GM18867 (cell line): ENCODE data around the gene LCLAT1.

Source experiments
- ATAC-seq: cut with Tn5 transposase; IDR thresholded peaks from one replicate; pipeline ENCODE4 v1.9.1; 2021; ENCODE audit warnings: mild to moderate bottlenecking, moderate library complexity; ENCODE audit not compliant: unreplicated experiment

The LCLAT1 gene

DNA sequence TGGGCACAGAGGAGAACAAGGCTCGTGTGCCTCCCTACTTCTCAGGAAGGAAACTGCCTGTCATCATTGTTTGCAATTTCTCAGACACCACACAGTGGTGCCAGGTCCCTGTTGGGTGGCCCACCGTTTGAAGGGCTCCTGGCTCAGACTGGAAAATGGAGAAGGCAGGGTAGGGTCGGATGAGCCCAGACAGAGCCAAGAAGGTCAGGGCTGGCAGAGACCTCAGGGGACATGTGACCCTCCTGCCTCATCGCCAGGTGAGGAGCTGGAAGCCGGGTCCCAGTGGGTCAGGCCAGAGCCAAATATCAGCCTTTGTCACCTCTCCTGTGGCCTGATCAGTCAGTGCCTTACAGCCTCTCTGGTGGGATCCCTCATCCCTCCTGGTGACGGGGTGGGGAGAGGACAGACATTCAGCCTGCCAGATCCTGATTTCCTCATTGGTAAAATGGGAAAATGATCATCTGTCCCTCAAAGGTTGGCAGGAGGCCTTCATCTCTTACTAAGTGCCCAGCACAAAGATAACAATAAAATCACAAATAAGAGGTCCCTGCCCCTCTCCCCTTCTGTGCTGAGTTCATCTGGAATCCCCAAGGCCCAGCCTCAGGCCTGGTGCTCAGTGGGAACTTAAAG, 242.6 kb downstream of the LCLAT1 start:
- no peak for ATAC-seq

DNA sequence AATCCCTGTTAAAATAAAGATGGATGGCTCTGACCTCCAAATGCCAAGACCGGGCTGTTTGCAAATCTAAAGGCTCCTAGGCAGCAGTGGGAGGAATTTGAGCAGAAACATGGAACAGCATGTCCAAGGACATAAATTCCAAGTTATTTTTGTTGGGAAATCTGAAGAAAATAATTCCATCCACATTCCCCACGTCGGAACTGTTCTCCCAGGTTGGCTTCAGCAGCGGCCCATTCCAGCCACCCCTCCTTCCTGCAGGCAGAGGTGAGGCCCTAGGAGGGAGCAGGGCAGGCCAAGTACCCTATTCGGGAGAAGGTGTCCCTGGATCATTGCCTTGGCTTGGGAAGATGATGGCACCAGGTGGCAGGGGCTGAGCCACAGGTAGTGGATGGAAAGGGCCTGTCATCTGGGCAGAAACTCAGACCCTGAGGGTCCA, 243.1 kb downstream of the LCLAT1 start:
- no peak for ATAC-seq

DNA sequence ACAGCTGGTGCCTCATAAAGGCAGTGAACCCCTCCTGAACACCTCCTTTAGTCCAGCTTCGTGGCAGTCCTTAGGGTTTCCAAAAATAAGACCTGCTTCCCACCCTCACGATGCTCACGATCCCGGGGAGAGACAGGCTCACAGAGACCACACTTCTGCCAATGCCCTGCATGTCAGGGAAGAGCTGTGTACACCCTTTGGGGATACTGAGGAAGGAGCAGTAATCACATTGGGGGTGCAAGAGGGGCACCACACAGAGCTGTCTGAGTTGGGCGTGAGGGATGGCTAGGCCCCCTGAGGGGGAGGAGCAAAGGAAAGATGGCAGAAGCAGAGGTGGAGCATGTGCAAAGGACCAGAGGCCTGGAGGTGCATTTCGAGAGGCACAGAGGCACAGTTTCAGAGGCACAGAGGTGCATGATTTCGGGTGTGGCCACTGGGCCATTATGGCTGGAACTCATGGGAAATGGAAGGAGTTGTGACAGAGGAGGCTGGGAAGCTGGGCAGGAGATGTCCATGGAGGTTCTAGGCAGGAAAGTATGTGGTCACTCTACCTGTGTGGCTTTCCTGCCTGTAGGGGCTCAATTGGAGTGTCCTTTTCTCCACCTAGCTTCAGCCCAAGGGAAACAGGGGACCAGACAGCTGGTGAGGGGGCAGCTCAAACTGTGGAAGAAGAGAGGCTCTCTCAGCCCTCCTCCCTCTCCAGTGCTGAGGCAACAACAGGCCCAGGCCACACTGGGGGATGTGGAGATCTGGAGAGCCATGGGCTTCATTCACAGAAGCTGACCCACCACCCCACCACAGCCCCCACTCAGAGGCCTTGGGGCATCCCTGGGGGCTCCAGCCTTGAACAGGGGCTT, 244.3 kb downstream of the LCLAT1 start:
- ATAC-seq = no peak

DNA sequence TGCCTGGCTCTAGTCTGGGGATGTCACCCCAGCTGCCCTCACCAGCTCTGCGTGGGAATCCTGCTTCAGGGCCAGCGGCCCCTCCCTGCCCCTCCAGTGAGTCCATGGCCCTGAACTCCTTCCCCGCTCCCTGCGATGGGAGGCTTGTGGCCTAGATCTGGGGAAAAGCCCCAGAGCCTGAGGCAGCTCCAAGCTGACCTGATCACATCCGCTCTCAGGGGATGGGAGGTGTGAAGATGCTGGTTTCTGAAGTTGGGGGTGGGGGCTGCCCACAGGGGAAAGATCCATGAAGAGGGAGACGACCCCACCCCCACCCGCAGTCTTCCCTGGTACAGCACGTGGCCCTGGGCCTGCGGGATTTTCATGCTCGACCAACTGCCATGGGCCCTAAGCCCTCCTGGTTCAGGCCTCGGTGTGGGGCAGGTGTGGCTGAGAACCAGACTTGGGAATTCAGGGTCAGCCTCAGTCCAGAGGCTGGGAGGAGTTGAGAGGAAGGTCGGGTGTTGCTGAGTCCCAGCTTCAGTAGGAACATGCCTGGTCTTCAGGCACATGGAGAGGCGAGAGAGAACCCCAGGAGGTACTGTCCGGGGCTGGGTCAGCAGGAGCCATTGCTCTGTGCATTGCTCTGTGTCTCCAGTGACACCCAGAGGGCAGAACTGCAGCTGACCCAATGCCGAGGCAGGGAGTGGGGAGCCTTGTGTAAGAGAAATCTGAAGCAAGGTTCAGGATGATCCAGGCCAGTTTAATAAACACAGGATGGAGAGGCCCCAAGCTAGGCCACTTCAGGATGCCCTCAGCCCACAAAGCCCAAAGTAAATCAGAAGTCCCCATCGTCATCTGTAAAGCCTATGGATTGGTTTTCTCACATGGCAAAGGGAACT, 245.1 kb downstream of the LCLAT1 start:
- no peak for ATAC-seq

DNA sequence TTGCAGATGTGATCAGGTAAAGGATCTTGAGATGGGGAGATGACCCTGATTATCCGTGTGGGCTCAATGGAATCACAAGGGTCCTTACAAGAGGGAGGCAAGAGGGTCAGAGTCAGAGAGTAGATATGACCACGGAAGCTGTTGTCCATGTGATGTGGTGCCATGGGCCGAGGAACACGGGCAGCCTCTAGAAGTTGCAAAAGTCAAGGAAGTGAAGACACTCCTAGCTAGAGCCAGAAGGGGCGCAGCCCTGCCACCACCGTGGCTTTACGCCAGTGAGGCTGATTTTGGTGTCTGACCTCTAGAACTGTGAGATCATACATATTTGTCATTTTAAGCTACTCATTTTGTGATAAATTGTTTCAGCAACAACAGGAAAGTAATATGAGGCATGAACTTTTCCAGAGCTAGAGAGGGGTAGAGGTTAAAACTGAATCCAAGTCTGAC, 245.8 kb downstream of the LCLAT1 start:
- no peak for ATAC-seq
